Fibroblast of pulmonary artery (primary cell): ENCODE measurements around the gene ZC3H14.

Source experiments
- DNase-seq: peaks from one replicate; pipeline ENCODE4 v3.0.0-alpha.2; 2010; ENCODE audit warnings: low read depth
- H3K4me3 ChIP-seq: replicated peaks from 2 replicates; pipeline ENCODE4 v1.5.1; 2011; ENCODE audit warnings: low read depth, mild to moderate bottlenecking, control low read depth, low read length, moderate library complexity
- TF ChIP-seq, protein P1 (sequence below): IDR thresholded peaks from 2 replicates; pipeline ENCODE4 v1.5.1; 2011; ENCODE audit warnings: mild to moderate bottlenecking, control low read depth, low read length, inconsistent platforms; ENCODE audit errors: missing control alignments

ZC3H14 gene

DNA sequence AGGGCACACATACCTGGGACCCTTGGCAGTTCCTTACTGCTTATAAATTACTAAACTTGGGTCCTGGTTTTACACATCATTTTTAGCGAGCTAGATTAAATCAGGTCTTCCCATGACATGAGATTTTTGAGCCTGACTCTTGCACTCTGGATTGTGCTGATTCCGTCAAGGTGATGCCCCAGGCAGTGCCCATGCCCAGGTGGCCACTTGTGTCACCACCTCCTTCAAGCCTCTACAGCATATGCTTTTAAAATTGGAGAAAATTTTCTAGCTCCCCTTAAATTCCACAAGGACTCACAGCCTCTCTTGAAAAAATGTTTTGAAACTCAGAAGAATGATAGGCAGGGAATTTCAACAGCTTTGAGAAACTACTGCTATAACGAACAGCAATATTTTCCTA is 17.6 kb upstream of the ZC3H14 start:
- no peak for DNase-seq
- TF ChIP-seq, protein P1, sequence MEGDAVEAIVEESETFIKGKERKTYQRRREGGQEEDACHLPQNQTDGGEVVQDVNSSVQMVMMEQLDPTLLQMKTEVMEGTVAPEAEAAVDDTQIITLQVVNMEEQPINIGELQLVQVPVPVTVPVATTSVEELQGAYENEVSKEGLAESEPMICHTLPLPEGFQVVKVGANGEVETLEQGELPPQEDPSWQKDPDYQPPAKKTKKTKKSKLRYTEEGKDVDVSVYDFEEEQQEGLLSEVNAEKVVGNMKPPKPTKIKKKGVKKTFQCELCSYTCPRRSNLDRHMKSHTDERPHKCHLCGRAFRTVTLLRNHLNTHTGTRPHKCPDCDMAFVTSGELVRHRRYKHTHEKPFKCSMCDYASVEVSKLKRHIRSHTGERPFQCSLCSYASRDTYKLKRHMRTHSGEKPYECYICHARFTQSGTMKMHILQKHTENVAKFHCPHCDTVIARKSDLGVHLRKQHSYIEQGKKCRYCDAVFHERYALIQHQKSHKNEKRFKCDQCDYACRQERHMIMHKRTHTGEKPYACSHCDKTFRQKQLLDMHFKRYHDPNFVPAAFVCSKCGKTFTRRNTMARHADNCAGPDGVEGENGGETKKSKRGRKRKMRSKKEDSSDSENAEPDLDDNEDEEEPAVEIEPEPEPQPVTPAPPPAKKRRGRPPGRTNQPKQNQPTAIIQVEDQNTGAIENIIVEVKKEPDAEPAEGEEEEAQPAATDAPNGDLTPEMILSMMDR = no peak
- no peak overlapping the region for H3K4me3 ChIP-seq

DNA sequence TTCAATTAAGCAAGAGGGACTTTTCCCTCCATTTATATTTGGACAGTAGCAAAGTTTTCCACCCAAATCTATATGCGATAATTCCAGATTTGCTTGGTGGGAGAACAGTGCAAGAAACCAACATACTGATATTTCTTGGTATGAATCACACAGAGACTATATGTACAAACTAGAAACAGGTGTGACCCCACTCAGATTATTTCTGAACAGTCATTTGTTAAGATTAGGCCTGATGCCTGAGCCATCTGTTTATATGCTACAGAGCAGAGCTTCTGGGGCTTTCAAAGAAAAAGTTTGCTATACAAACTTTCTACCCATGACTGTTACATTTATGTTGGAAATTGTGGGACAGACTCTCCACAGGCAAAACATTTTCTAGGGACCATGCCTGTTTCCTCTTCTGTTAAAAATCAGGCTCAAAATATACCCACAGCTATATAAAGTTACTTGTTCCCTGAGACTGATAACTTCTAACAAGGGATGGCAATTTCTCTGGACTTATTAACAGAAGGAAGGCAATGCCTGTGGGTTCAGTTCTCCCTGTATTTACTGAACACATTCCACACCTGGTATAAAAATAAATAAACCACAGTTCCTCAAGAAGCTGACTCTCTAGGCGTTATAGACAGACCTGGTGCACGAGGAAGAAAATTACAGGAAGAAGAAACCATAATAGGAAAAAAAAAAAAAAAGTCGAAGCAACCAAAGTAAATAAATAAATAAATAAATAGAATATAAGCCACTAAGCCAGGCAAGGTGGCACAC is 16.0 kb upstream of the ZC3H14 start:
- no peak overlapping the region for H3K4me3 ChIP-seq
- no peak for DNase-seq
- TF ChIP-seq, protein P1 = no peak

DNA sequence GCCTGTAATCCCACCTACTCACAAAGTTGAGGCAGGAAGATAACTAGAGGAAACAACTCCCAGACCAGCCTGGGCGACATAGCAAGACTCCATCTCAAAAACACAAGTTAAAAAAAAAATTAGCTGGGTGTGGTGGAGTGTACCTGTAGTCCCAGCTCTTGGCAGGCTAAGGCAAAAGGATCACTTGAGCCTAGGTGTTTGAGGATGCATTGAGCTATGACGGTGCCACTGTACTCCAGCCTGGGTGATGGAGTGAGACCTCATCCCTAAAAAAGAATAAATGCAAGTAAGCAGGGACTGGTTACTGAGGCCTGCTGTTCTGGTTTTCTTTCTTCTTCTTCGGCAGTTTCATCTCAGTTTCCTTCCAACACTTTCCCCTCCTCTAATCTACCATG is 15.5 kb upstream of the ZC3H14 start:
- DNase-seq = no peak
- no peak overlapping the region for H3K4me3 ChIP-seq
- TF ChIP-seq, protein P1 = no peak

DNA sequence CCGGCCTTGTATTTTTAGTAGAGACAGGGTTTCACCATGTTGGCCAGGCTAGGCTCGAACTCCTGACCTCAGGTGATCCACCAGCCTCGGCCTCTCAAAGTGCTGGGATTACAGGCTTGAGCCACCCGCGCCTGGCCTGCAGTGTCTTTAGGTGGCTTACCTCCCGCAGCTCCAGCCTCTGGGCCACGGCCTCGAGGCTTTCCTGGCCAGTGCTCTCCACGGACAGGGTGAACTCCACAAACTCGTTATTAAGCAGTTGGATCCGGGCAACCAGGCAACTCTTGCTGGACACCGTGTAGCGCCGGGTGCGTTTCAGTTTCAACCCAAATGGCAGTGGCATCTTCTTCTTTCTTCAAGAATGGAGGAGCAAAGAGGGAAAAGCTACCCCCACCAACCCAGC is 12.8 kb upstream of the ZC3H14 start:
- no peak overlapping the region for H3K4me3 ChIP-seq
- TF ChIP-seq, protein P1 = no peak
- DNase-seq = no peak

DNA sequence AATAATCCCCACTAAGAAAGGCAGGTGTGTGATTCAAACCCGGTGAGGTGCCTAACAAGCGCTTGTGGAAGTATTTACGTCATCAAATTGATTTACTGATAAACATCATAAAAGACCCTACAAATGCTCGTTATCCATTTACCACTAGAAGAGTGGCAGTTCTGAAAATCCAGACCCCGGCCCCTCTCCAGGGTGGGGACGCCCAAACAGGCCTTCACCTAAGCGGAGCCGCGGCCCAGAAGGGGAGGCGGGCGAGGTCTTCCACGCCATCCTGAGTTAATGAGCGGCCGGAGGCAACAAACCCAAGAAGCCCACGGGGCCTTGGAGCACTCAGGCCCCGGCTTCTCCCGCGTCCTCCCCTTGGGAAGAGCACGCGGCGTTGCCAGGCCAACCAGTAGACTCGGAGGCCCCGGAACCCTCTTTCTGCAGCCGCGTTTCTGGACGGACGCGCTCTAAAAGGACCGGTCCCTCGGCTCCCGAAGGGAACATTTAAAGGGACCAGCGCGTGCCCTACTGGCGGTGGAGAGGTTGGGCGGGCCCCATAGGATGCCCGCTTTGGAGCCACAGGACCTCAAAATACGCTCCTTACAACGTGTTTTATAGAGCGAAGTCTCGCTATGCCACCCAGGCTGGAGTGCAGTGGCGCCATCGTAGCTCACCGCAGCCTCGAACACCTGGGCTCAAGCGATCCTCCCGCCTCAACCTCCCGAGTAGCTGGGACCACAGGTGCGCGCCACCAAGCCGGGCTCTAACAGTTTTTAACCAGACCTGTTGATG is 11.6 kb upstream of the ZC3H14 start:
- peak; percentile 90 for DNase-seq
- H3K4me3 ChIP-seq = peak overlapping the region; percentile 78
- TF ChIP-seq, protein P1 = peak; percentile 20

DNA sequence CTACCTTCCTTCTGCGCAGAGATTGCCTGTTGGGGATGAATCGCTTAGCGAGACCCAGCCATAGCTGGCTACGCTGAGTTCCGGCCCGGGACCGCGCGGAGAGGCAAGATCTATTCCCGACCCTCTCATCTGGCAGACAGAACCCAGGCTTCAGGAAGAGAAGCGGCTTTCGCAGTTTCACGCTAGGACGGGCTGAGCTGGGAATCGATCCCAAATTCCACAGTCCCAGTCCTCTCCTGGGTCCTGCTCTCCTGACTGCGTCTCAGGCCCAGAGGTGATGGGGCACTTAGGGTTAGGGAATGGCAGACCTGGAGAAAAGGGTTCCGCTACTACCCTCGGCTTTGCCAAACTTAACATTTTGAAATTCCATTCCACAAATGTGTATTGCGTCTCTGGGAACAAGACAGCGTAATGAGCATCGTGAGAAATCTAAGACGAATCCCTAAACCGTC is 10.8 kb upstream of the ZC3H14 start:
- H3K4me3 ChIP-seq = peak overlapping the region; percentile 78
- TF ChIP-seq, protein P1 = no peak
- peak; percentile 26 for DNase-seq
